HepG2 (cell line): ENCODE results near the gene SNED1. TPM values are rescaled to one million over a fixed set of nuclear protein-coding genes. Genes with fewer than 3 reads are reported as not detected.
A peak's percentile ranks its signal among the peaks of the same experiment; 100 is the strongest.

ENCODE experiments used
- ASH2L ChIP-seq: fragments of 300-600, 200-600 bp; sonication (generic); IDR thresholded peaks from 2 replicates; pipeline ENCODE4 v1.7.0; 2017; ENCODE audit warnings: low read depth, mild to moderate bottlenecking, moderate library complexity, mixed read lengths, low read length; ENCODE audit not compliant: insufficient read length
- FOSL1 ChIP-seq: sonication (generic); formaldehyde crosslinking; IDR thresholded peaks from 2 replicates; pipeline ENCODE4 v1.9.0; 2021; ENCODE audit warnings: missing genetic modification reagents, borderline replicate concordance
- KAT8 ChIP-seq: IDR thresholded peaks from 2 replicates; pipeline ENCODE4 v1.6.1; 2016; ENCODE audit warnings: missing genetic modification reagents, missing compliant biosample characterization
- SATB2 ChIP-seq: sonication (generic); formaldehyde crosslinking; IDR thresholded peaks from 2 replicates; pipeline ENCODE4 v1.5.0; 2020; ENCODE audit warnings: missing genetic modification reagents
- SNAI1 ChIP-seq: sonication (generic); formaldehyde crosslinking; IDR thresholded peaks from 2 replicates; pipeline ENCODE4 v1.5.0; 2020; ENCODE audit warnings: mild to moderate bottlenecking, missing genetic modification reagents, borderline replicate concordance
- ZNF547 ChIP-seq: sonication (generic); formaldehyde crosslinking; IDR thresholded peaks from 2 replicates; pipeline ENCODE4 v1.5.1; 2020; ENCODE audit warnings: mild to moderate bottlenecking, missing genetic modification reagents
- ZNF569 ChIP-seq: sonication (generic); formaldehyde crosslinking; IDR thresholded peaks from 2 replicates; pipeline ENCODE4 v1.5.0; 2020; ENCODE audit warnings: mild to moderate bottlenecking, missing genetic modification reagents, moderate library complexity, borderline replicate concordance
- ZNF703 ChIP-seq: sonication (generic); formaldehyde crosslinking; IDR thresholded peaks from 2 replicates; pipeline ENCODE4 v1.5.1; 2020; ENCODE audit warnings: missing genetic modification reagents, mild to moderate bottlenecking, moderate library complexity, borderline replicate concordance
- ZNF781 ChIP-seq: sonication (generic); formaldehyde crosslinking; IDR thresholded peaks from 2 replicates; pipeline ENCODE4 v1.5.1; 2020; ENCODE audit warnings: borderline replicate concordance, mild to moderate bottlenecking, missing genetic modification reagents; ENCODE audit errors: not compliant biosample characterization
- ZSCAN25 ChIP-seq: sonication (generic); formaldehyde crosslinking; IDR thresholded peaks from 2 replicates; pipeline ENCODE4 v1.8.0; 2022; ENCODE audit warnings: mild to moderate bottlenecking, missing genetic modification reagents
- ZSCAN29 ChIP-seq: sonication (generic); formaldehyde crosslinking; conservative IDR thresholded peaks from 2 replicates; pipeline ENCODE4 v1.4.0; 2020; ENCODE audit warnings: mild to moderate bottlenecking, missing genetic modification reagents
- polyA plus RNA-seq, 8 experiments: library from polyadenylated mRNA; depleted of rRNA in 3 of 8; stranded (reverse) in 7 of 8; unstranded in 1 of 8; fragments of >200 nt; fragmentation: Illumina TruSeq in 4 of 8; extraction: Trizol in 4 of 8; gene quantifications; 2 replicates each; pipeline versions ENCODE4 v1.2.1 to v1.2.3, GENCODE V29; 2011 to 2016; ENCODE audit warnings: low read depth in 4 of 8, missing spikeins in 1 of 8, mixed read lengths in 1 of 8; ENCODE audit not compliant: insufficient read depth in 1 of 8
- total RNA-seq, 5 experiments: library from RNA; depleted of rRNA; stranded (reverse); fragments of >200 nt; fragmentation: Illumina TruSeq; extraction: Trizol; gene quantifications; 2 replicates each; pipeline ENCODE4 v1.2.3, GENCODE V29; 2016; ENCODE audit warnings: low read depth in 1 of 5
- TF ChIP-seq, protein P1 (sequence below), 2 experiments: sonication (generic) in 1 of 2; formaldehyde crosslinking in 1 of 2; IDR thresholded peaks; 2 replicates each; pipeline versions ENCODE4 v1.6.1 to v1.9.0; 2014 to 2022; ENCODE audit warnings: antibody characterized with exemption in 1 of 2, borderline replicate concordance in 1 of 2, inconsistent platforms in 1 of 2, low read depth in 1 of 2, missing genetic modification reagents in 1 of 2
- TF ChIP-seq, protein P2 (sequence below): sonication (generic); formaldehyde crosslinking; IDR thresholded peaks from 2 replicates; pipeline ENCODE4 v1.4.0; 2020; ENCODE audit warnings: missing genetic modification reagents
- TF ChIP-seq, protein P3 (sequence below): sonication (generic); formaldehyde crosslinking; IDR thresholded peaks from 2 replicates; pipeline ENCODE4 v1.4.0; 2020; ENCODE audit warnings: missing genetic modification reagents, mild to moderate bottlenecking, borderline replicate concordance
- TF ChIP-seq, protein P4 (sequence below): sonication (generic); formaldehyde crosslinking; IDR thresholded peaks from 2 replicates; pipeline ENCODE4 v1.5.0; 2020; ENCODE audit warnings: missing genetic modification reagents

Gene SNED1
- total and polyA plus RNA-seq, 2 of the 13 experiments (the other 11 are each of a cell fraction or from before 2014, with no cell fraction given), result 0.15 to 0.65 TPM

- TF ChIP-seq, protein P1, sequence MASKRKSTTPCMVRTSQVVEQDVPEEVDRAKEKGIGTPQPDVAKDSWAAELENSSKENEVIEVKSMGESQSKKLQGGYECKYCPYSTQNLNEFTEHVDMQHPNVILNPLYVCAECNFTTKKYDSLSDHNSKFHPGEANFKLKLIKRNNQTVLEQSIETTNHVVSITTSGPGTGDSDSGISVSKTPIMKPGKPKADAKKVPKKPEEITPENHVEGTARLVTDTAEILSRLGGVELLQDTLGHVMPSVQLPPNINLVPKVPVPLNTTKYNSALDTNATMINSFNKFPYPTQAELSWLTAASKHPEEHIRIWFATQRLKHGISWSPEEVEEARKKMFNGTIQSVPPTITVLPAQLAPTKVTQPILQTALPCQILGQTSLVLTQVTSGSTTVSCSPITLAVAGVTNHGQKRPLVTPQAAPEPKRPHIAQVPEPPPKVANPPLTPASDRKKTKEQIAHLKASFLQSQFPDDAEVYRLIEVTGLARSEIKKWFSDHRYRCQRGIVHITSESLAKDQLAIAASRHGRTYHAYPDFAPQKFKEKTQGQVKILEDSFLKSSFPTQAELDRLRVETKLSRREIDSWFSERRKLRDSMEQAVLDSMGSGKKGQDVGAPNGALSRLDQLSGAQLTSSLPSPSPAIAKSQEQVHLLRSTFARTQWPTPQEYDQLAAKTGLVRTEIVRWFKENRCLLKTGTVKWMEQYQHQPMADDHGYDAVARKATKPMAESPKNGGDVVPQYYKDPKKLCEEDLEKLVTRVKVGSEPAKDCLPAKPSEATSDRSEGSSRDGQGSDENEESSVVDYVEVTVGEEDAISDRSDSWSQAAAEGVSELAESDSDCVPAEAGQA (IDR thresholded peaks at IDR 0.05; ENCODE audit: low read depth), result no peak
- TF ChIP-seq, protein P1 (CRISPR knock-in tag; IDR thresholded peaks at IDR 0.05; ENCODE audit: borderline replicate concordance), result no peak
- TF ChIP-seq KAT8 (CRISPR knock-in tag) (no peak), ZNF781 (CRISPR knock-in tag) (no peak), FOSL1 (CRISPR knock-in tag) (no peak), SATB2 (no peak), ZNF547 (CRISPR knock-in tag) (no peak; the same call in 1 of the 2 replicates), ZNF569 (CRISPR knock-in tag) (no peak), ZSCAN29 (CRISPR knock-in tag) (no peak), ZNF703 (no peak), SNAI1 (no peak), ASH2L (no peak), ZSCAN25 (CRISPR knock-in tag) (peak; percentile 69; the same call in 1 of the 2 replicates)
- TF ChIP-seq, protein P2, sequence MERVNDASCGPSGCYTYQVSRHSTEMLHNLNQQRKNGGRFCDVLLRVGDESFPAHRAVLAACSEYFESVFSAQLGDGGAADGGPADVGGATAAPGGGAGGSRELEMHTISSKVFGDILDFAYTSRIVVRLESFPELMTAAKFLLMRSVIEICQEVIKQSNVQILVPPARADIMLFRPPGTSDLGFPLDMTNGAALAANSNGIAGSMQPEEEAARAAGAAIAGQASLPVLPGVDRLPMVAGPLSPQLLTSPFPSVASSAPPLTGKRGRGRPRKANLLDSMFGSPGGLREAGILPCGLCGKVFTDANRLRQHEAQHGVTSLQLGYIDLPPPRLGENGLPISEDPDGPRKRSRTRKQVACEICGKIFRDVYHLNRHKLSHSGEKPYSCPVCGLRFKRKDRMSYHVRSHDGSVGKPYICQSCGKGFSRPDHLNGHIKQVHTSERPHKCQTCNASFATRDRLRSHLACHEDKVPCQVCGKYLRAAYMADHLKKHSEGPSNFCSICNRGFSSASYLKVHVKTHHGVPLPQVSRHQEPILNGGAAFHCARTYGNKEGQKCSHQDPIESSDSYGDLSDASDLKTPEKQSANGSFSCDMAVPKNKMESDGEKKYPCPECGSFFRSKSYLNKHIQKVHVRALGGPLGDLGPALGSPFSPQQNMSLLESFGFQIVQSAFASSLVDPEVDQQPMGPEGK (CRISPR knock-in tag), result peak; percentile 33; the same call in 1 of the 2 replicates
- TF ChIP-seq, protein P3, sequence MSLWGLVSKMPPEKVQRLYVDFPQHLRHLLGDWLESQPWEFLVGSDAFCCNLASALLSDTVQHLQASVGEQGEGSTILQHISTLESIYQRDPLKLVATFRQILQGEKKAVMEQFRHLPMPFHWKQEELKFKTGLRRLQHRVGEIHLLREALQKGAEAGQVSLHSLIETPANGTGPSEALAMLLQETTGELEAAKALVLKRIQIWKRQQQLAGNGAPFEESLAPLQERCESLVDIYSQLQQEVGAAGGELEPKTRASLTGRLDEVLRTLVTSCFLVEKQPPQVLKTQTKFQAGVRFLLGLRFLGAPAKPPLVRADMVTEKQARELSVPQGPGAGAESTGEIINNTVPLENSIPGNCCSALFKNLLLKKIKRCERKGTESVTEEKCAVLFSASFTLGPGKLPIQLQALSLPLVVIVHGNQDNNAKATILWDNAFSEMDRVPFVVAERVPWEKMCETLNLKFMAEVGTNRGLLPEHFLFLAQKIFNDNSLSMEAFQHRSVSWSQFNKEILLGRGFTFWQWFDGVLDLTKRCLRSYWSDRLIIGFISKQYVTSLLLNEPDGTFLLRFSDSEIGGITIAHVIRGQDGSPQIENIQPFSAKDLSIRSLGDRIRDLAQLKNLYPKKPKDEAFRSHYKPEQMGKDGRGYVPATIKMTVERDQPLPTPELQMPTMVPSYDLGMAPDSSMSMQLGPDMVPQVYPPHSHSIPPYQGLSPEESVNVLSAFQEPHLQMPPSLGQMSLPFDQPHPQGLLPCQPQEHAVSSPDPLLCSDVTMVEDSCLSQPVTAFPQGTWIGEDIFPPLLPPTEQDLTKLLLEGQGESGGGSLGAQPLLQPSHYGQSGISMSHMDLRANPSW (CRISPR knock-in tag), result no peak
- TF ChIP-seq, protein P4, sequence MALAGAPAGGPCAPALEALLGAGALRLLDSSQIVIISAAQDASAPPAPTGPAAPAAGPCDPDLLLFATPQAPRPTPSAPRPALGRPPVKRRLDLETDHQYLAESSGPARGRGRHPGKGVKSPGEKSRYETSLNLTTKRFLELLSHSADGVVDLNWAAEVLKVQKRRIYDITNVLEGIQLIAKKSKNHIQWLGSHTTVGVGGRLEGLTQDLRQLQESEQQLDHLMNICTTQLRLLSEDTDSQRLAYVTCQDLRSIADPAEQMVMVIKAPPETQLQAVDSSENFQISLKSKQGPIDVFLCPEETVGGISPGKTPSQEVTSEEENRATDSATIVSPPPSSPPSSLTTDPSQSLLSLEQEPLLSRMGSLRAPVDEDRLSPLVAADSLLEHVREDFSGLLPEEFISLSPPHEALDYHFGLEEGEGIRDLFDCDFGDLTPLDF (CRISPR knock-in tag), result no peak
Measured at GRCh38 chr2:240966906-240967680, 31.3 kb upstream of the SNED1 start (continued).
